Measurements from ENCODE around the gene CKMT2. TPM values are rescaled to one million over a fixed set of nuclear protein-coding genes. Genes with fewer than 3 reads are reported as not detected.

The CKMT2 gene
- total RNA-seq, 1 donor from 2014 or later, result 3.0 TPM

GRCh38 chr5:81301271-81302015, 68.3 kb downstream of the CKMT2 start, which contains the start of gene ZCCHC9:
Gene ZCCHC9 (plus strand): TSS chr5:81301587. CDS start chr5:81304758, 3,171 bp downstream.
- Histone ChIP-seq H3K4me3 (peak within 1 kb of the TSS; percentile 83), H3K27ac (peak within 1 kb of the TSS; percentile 95), H3K4me1 (peaks cover 33% of the 10 kb centered on the region), H3K27me3 (no peaks in the 10 kb centered on the region), H3K36me3 (no peaks in the 10 kb centered on the region), H3K9me3 (no peaks in the 10 kb centered on the region)
- TF ChIP-seq CTCF (IDR thresholded peaks at IDR 0.05), result peak; percentile 28
- ATAC-seq (peak; percentile 98), DNase-seq (peak; percentile 97)
- intact Hi-C loops (cut with DNase I), result no loop called here

GRCh38 chr5:81302596-81302995, 69.5 kb downstream of the CKMT2 start:
- Histone ChIP-seq H3K27me3 (no peaks in the 10 kb centered on the region), H3K27ac (no peak overlapping the region), H3K4me3 (peak overlapping the region; percentile 83), H3K36me3 (no peaks in the 10 kb centered on the region), H3K9me3 (no peaks in the 10 kb centered on the region), H3K4me1 (peaks cover 33% of the 10 kb centered on the region)
- no peak for ATAC-seq
- intact Hi-C loops (cut with DNase I), result no loop called here
- no peak for DNase-seq
- TF ChIP-seq CTCF (IDR thresholded peaks at IDR 0.05), result no peak

- no peak for ATAC-seq
- Histone ChIP-seq H3K36me3 (no peaks in the 10 kb centered on the region), H3K27ac (no peak overlapping the region), H3K4me1 (peaks cover 33% of the 10 kb centered on the region), H3K4me3 (no peak overlapping the region), H3K27me3 (no peaks in the 10 kb centered on the region), H3K9me3 (no peaks in the 10 kb centered on the region)
- intact Hi-C loops (cut with DNase I), result no loop called here
- DNase-seq, result no peak
- TF ChIP-seq CTCF (IDR thresholded peaks at IDR 0.05), result no peak
Measured at GRCh38 chr5:81303563-81303962, 70.4 kb downstream of the CKMT2 start.

- Histone ChIP-seq H3K27me3 (no peaks in the 10 kb centered on the region), H3K27ac (no peak overlapping the region), H3K4me1 (peaks cover 13% of the 10 kb centered on the region), H3K4me3 (no peak overlapping the region), H3K36me3 (peaks cover 16% of the 10 kb centered on the region), H3K9me3 (no peaks in the 10 kb centered on the region)
- intact Hi-C loops (cut with DNase I), result no loop called here
- ATAC-seq, result no peak
- DNase-seq, result no peak
- no peak for TF ChIP-seq CTCF (IDR thresholded peaks at IDR 0.05)
Measured at GRCh38 chr5:81305785-81306184, 72.7 kb downstream of the CKMT2 start.

GRCh38 chr5:81308836-81309235, 75.7 kb downstream of the CKMT2 start:
- Histone ChIP-seq H3K27me3 (no peaks in the 10 kb centered on the region), H3K27ac (no peak overlapping the region), H3K36me3 (peaks cover 47% of the 10 kb centered on the region), H3K4me3 (no peak overlapping the region), H3K4me1 (no peaks in the 10 kb centered on the region), H3K9me3 (no peaks in the 10 kb centered on the region)
- no peak for TF ChIP-seq CTCF (IDR thresholded peaks at IDR 0.05)
- intact Hi-C loops (cut with DNase I), result no loop called here
- no peak for ATAC-seq
- no peak for DNase-seq
